ENCODE measurements around the gene LETMD1. TPM values are rescaled to one million over a fixed set of nuclear protein-coding genes. Genes with fewer than 3 reads are reported as not detected.
A peak's percentile ranks its signal among the peaks of the same experiment; 100 is the strongest.

Gene LETMD1
- total and polyA plus RNA-seq, 2 of the 13 experiments (the other 11 are each of a cell fraction or from before 2014, with no cell fraction given), result 43.3 to 87.7 TPM

DNA sequence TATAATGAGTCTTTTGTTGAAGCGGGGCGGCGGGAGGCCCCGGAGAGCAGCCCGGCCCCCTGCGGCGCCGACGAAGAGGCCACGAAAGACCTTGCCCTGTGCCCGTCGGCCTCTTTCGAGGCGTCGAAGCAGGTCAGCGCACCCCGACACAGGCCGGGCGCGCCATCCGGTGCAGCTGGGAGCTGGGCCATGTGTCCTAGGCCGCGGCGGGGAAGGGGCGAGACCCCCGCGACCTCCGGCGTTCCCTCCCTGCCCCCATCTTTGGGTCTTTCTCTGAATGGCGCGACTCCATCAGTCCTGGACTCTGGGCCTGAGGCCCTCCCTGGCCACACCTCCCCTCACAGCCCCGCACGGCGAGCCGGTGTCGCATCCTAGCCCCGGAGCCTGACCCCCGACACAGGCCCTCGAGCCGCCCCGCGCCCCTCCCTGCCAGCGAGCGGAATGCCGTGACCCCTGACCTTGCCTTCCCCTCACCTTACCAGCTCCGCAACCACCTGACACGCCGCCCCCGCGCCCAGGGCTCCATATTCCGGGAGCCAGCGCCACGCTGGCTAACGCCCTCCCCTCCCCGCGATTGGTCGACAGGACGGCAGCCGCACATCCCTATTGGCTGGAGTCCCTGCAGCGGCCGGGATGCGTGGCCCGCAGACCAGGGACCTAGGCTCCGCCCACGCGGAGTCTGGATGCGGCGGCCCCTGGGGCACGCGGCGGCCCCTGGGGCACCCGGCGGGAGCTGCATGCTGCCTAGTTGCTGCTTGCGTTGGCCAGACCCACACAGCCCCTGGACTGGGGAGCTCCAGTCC is 22.1 kb upstream of the LETMD1 start, which contains the start of gene SLC11A2 (continued):
- TF ChIP-seq, protein P1, sequence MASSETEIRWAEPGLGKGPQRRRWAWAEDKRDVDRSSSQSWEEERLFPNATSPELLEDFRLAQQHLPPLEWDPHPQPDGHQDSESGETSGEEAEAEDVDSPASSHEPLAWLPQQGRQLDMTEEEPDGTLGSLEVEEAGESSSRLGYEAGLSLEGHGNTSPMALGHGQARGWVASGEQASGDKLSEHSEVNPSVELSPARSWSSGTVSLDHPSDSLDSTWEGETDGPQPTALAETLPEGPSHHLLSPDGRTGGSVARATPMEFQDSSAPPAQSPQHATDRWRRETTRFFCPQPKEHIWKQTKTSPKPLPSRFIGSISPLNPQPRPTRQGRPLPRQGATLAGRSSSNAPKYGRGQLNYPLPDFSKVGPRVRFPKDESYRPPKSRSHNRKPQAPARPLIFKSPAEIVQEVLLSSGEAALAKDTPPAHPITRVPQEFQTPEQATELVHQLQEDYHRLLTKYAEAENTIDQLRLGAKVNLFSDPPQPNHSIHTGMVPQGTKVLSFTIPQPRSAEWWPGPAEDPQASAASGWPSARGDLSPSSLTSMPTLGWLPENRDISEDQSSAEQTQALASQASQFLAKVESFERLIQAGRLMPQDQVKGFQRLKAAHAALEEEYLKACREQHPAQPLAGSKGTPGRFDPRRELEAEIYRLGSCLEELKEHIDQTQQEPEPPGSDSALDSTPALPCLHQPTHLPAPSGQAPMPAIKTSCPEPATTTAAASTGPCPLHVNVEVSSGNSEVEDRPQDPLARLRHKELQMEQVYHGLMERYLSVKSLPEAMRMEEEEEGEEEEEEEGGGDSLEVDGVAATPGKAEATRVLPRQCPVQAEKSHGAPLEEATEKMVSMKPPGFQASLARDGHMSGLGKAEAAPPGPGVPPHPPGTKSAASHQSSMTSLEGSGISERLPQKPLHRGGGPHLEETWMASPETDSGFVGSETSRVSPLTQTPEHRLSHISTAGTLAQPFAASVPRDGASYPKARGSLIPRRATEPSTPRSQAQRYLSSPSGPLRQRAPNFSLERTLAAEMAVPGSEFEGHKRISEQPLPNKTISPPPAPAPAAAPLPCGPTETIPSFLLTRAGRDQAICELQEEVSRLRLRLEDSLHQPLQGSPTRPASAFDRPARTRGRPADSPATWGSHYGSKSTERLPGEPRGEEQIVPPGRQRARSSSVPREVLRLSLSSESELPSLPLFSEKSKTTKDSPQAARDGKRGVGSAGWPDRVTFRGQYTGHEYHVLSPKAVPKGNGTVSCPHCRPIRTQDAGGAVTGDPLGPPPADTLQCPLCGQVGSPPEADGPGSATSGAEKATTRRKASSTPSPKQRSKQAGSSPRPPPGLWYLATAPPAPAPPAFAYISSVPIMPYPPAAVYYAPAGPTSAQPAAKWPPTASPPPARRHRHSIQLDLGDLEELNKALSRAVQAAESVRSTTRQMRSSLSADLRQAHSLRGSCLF (CRISPR knock-in tag; IDR thresholded peaks at IDR 0.05; ENCODE audit: borderline replicate concordance), result peak; percentile 48; the same call in 1 of the 2 replicates
- TF ChIP-seq TCF7 (IDR thresholded peaks at IDR 0.05; ENCODE audit: low read depth), result no peak; the same call in 1 of the 2 replicates
- peak; percentile 76 for TF ChIP-seq ATF7-NPFF (CRISPR knock-in tag; IDR thresholded peaks at IDR 0.05; ENCODE audit: low read depth)
- peak; percentile 87; the same call in 1 of the 2 replicates for TF ChIP-seq ESRRA (CRISPR knock-in tag; IDR thresholded peaks at IDR 0.05; ENCODE audit: low read depth)
- TF ChIP-seq, protein P2, sequence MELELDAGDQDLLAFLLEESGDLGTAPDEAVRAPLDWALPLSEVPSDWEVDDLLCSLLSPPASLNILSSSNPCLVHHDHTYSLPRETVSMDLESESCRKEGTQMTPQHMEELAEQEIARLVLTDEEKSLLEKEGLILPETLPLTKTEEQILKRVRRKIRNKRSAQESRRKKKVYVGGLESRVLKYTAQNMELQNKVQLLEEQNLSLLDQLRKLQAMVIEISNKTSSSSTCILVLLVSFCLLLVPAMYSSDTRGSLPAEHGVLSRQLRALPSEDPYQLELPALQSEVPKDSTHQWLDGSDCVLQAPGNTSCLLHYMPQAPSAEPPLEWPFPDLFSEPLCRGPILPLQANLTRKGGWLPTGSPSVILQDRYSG (CRISPR knock-in tag; IDR thresholded peaks at IDR 0.05), result no peak; the same call in 1 of the 2 replicates
- TF ChIP-seq, protein P3, sequence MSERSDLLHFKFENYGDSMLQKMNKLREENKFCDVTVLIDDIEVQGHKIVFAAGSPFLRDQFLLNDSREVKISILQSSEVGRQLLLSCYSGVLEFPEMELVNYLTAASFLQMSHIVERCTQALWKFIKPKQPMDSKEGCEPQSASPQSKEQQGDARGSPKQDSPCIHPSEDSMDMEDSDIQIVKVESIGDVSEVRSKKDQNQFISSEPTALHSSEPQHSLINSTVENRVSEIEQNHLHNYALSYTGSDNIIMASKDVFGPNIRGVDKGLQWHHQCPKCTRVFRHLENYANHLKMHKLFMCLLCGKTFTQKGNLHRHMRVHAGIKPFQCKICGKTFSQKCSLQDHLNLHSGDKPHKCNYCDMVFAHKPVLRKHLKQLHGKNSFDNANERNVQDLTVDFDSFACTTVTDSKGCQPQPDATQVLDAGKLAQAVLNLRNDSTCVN (CRISPR knock-in tag; IDR thresholded peaks at IDR 0.05; ENCODE audit: borderline replicate concordance), result peak; percentile 51; the same call in 1 of the 2 replicates
- TF ChIP-seq KLF9 (CRISPR knock-in tag; IDR thresholded peaks at IDR 0.05; ENCODE audit: low read depth), result no peak
- no peak for TF ChIP-seq ZFP36 (IDR thresholded peaks at IDR 0.05; ENCODE audit: borderline replicate concordance, low read depth, low read length, partially characterized antibody)
- TF ChIP-seq HHEX (CRISPR knock-in tag; IDR thresholded peaks at IDR 0.05), result no peak
- TF ChIP-seq, protein P4, sequence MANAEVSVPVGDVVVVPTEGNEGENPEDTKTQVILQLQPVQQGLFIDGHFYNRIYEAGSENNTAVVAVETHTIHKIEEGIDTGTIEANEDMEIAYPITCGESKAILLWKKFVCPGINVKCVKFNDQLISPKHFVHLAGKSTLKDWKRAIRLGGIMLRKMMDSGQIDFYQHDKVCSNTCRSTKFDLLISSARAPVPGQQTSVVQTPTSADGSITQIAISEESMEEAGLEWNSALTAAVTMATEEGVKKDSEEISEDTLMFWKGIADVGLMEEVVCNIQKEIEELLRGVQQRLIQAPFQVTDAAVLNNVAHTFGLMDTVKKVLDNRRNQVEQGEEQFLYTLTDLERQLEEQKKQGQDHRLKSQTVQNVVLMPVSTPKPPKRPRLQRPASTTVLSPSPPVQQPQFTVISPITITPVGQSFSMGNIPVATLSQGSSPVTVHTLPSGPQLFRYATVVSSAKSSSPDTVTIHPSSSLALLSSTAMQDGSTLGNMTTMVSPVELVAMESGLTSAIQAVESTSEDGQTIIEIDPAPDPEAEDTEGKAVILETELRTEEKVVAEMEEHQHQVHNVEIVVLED (CRISPR knock-in tag; IDR thresholded peaks at IDR 0.05; ENCODE audit: borderline replicate concordance), result peak; percentile 82; the same call in 1 of the 2 replicates
